GM18526 (cell line): ENCODE results near the gene FAM170B.

Experiments used
- POLR2A ChIP-seq: IDR thresholded peaks from 3 replicates; pipeline ENCODE4 v1.6.1; 2011; ENCODE audit not compliant: insufficient read length; ENCODE audit errors: extremely low read depth

The FAM170B gene

GRCh38 chr10:49172777-49173132 is 38.9 kb upstream of the FAM170B start:
- no peak for TF ChIP-seq POLR2A

DNA sequence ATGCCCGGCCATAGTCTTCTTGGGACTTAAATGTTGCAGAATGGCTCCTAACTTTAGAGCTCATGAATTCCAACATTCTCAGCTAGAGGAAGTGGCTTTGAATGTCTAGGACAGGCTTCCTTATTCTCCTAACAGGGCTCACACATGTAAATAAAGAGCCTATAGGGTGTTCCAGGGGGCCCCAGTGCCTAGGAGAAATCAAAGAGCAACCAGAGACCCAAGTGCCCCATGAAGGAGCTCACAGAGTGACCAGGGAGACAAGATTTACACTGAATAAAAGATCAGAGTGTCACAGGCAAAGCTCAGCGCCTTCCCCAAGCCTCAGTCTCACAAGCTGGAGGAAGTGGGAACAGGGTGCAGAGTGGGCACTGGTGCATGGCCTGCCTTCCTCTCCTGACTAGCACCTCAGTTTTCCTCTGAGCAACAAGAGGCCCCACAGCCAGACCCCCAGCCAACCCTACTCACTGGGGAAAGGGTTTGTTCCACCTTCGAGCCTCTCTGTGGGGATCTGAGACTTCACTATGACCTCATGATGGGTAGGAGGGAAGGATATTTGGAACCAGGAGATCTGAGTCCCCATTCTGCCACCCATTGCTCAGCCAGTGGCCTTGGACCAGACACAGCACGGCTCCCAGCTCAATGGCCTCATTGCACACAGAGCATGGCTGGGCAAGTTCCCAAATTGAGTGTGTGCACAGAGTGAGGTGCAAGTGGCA is 38.4 kb upstream of the FAM170B start:
- TF ChIP-seq POLR2A = no peak

DNA sequence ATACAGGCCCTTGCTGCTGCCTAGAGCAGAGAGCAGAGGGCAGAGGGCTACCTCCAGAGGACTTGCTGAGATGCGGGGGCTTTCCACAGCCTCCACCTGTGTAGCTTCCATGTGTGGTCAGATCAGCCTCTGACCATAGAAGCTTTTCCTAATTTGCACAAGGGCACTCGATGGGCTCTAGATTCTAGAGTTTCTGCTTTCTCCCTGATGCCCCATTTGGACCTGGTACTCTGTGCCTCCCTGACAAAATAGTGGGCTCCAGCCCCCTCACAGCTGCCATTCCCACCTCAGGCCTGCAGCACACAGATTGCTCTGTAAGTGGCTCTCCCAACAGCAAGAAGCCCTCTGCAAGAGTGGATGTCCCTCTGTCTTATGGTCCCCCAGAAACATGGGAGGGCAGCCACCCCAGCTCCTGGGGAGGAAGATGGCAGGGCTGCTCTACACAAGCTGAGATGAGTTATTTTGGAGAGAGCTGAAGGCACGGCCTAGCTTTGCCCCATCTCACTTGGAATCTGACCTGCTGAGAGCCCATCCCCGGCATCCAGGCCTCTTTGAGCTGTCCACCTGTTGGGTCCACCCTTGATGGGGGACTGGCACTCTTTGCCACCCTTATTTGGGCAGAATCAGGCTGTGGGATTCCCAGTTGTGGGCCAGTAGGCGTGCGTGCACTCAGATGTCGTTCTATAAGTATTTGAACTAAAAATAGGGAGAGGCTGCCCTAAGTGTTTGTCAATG is 37.7 kb upstream of the FAM170B start:
- TF ChIP-seq POLR2A = no peak

GRCh38 chr10:49170632-49171325 is 37.0 kb upstream of the FAM170B start:
- no peak for TF ChIP-seq POLR2A

DNA sequence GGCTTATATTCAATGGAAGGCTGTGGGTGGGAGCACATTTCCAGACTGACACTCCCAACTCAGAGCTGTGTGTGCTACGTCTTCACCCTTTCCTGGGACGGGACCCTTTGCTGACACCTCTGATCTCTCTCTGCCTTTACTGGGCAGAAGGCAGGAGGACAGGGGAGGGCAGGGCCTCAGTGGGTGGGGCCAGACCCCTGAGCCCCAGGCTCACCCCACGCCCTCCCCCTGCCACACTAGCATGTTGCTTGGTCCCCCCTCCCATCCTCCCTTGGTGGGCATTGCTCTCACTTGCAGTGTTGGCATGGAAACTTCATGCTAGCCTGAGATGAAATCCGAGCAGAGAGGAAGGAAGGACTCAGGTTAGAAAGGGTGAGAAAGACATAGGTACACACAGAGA is 36.0 kb upstream of the FAM170B start:
- TF ChIP-seq POLR2A = no peak

DNA sequence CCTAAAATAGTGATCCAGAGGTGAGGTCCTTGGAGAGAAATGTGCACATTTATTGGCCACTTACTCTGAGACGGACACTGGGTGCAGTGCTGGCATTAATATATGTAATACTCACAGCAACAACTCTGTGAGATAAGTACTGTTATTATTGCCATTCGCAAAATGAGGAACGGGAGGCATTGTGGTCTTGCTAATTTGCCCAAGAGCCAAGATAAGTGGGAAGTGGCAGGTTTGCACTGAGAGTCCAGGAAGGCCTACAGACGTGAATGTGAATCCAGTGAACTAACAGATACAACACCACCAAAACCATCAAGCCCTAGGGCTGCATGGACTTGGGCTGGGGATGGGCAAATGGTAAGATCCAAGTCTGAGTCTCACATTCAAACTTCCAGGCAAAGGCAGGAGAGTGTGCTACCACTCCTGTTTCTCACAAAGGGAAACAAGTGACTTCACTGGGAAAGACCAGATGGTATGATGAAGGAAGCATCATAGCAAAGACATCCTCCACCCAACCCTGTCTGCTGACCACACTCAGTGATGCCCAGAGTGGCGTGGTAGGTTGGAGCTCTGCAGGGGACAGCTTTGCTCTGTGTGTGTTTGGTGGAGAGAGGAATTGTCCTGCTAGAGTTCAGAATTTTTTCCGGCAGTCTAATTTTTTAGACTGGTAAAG is 35.1 kb upstream of the FAM170B start:
- no peak for TF ChIP-seq POLR2A

GRCh38 chr10:49168171-49168540 is 34.3 kb upstream of the FAM170B start:
- TF ChIP-seq POLR2A = no peak

- TF ChIP-seq POLR2A = no peak
These were observed 33.8 kb upstream of the FAM170B start for GRCh38 chr10:49167425-49168170.

GRCh38 chr10:49166484-49167400 is 32.9 kb upstream of the FAM170B start:
- no peak for TF ChIP-seq POLR2A

GRCh38 chr10:49165821-49166483 is 32.1 kb upstream of the FAM170B start:
- no peak for TF ChIP-seq POLR2A

GRCh38 chr10:49165259-49165658 is 31.4 kb upstream of the FAM170B start:
- TF ChIP-seq POLR2A = no peak

DNA sequence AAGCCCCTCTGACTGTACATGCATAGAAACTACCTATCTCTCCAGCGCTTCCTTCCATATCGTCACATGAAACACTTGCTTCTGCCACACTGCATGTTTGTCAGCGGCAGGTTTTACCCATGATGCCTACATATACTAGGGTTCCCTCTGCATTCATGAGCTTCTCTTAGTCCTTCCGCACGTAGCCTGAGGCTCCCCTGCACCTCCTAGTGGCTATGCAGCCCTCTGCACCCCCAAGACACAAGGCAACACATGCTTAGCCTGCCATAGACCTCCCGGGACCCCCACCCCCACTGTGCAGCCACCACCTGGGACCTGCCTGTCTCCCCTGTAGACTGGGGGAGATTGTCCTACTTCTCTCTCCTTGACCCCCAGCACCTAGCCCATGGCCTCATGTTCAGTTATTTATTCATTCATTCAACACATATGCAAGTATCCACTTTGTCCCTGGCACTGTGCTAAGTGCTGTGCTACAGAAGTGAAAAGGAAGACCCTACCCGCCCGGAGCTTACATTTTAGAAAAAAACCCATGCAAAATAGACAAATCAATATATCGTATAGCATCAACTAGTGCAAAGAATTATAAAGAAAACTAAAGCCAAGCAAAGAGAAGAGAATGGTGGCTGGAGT is 30.9 kb upstream of the FAM170B start:
- TF ChIP-seq POLR2A = no peak

DNA sequence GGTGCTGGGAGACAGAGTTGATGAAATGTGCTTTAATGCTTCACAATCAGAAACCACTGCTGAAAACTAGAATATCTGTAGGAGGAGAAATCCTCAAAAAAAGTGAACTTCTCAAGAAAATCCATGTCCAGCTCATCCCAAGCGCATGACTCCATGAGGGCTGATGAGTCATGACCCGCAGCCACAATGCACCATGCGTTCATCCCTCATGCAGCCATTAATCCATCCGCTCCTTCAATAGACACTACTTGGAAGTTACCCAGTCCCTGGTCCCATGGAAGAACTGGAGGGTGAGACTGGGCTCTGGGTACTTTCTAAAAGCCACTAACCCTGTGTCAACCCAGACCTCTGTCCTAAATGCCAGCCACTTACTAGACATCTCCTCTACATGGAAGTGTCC is 29.9 kb upstream of the FAM170B start:
- no peak for TF ChIP-seq POLR2A
